NCI-H2081 (cell line): ENCODE data around the gene XIRP1.

Experiments
- DNase-seq, 2 experiments: peaks; one replicate each; lab custom pipeline; 2025; lab: John Stamatoyannopoulos, UW

The XIRP1 gene

GRCh38 chr3:39209329-39209970, 17.1 kb upstream of the XIRP1 start:
- no peak for DNase-seq

GRCh38 chr3:39208463-39209055, 16.2 kb upstream of the XIRP1 start:
- DNase-seq = peak; percentile 9 to 12

- DNase-seq = no peak
Measured at GRCh38 chr3:39207361-39208186, 15.2 kb upstream of the XIRP1 start.

- no peak for DNase-seq
Measured at GRCh38 chr3:39205919-39206516, 13.6 kb upstream of the XIRP1 start.

- DNase-seq = no peak
Measured at GRCh38 chr3:39205131-39205530, 12.7 kb upstream of the XIRP1 start.

GRCh38 chr3:39203860-39204259, 11.5 kb upstream of the XIRP1 start:
- no peak for DNase-seq

GRCh38 chr3:39203402-39203801, 11.0 kb upstream of the XIRP1 start:
- DNase-seq = no peak

- no peak for DNase-seq
Measured at GRCh38 chr3:39202094-39202493, 9.7 kb upstream of the XIRP1 start.

- DNase-seq = peak; percentile 13 to 61
Measured at GRCh38 chr3:39196671-39197356, 4.4 kb upstream of the XIRP1 start.

- DNase-seq = no peak
Measured at GRCh38 chr3:39196034-39196433, 3.6 kb upstream of the XIRP1 start.

- DNase-seq = no peak
Measured at GRCh38 chr3:39193391-39193790, 996 bp upstream of the XIRP1 start.

- DNase-seq = no peak
Measured at GRCh38 chr3:39191773-39192172, 622 bp downstream of the XIRP1 start.

- DNase-seq = no peak
Measured at GRCh38 chr3:39191111-39191510, 1.3 kb downstream of the XIRP1 start.

- DNase-seq = no peak
Measured at GRCh38 chr3:39190281-39191025, 1.9 kb downstream of the XIRP1 start.

GRCh38 chr3:39189959-39190269, 2.5 kb downstream of the XIRP1 start:
- peak; percentile 43 to 66 for DNase-seq

- no peak for DNase-seq
Measured at GRCh38 chr3:39189150-39189958, 3.0 kb downstream of the XIRP1 start.

- DNase-seq = no peak
Measured at GRCh38 chr3:39188271-39189149, 3.9 kb downstream of the XIRP1 start.

- no peak for DNase-seq
Measured at GRCh38 chr3:39187372-39188155, 4.8 kb downstream of the XIRP1 start.

- DNase-seq = no peak
Measured at GRCh38 chr3:39186692-39187151, 5.7 kb downstream of the XIRP1 start.
